HepG2 (cell line): ENCODE results near the gene COASY. TPM values are rescaled to one million over a fixed set of nuclear protein-coding genes. Genes with fewer than 3 reads are reported as not detected.

Experiments
- BCL3 ChIP-seq: sonication (generic); formaldehyde crosslinking; IDR thresholded peaks from 2 replicates; pipeline ENCODE4 v1.5.1; 2020; ENCODE audit warnings: mild to moderate bottlenecking, missing genetic modification reagents, moderate library complexity
- CEBPB ChIP-seq: IDR thresholded peaks from 2 replicates; pipeline ENCODE4 v1.6.1; 2011; ENCODE audit warnings: low read depth, low read length, improper control_type of control experiment, borderline replicate concordance
- CSRNP2 ChIP-seq: sonication (generic); formaldehyde crosslinking; conservative IDR thresholded peaks from 2 replicates; pipeline ENCODE4 v1.8.0; 2022; ENCODE audit warnings: low read depth, missing genetic modification reagents
- EP300 ChIP-seq, 3 experiments: sonication (generic) in 1 of 3; formaldehyde crosslinking in 1 of 3; IDR thresholded peaks; 2 replicates each; pipeline versions ENCODE4 v1.5.1 to v1.6.1; 2011 to 2020; ENCODE audit warnings: low read depth in 2 of 3, low read length in 2 of 3, borderline replicate concordance in 1 of 3, improper control_type of control experiment in 1 of 3, mild to moderate bottlenecking in 1 of 3, missing genetic modification reagents in 1 of 3, moderate library complexity in 1 of 3
- FLYWCH1 ChIP-seq: sonication (generic); formaldehyde crosslinking; IDR thresholded peaks from 2 replicates; pipeline ENCODE4 v1.8.1; 2023; ENCODE audit warnings: mild to moderate bottlenecking, missing genetic modification reagents
- GABPB1 ChIP-seq: IDR thresholded peaks from 2 replicates; pipeline ENCODE4 v1.6.1; 2016; ENCODE audit warnings: mild to moderate bottlenecking, missing genetic modification reagents, moderate library complexity, missing compliant biosample characterization
- HDAC2 ChIP-seq: sonication (generic); formaldehyde crosslinking; IDR thresholded peaks from 2 replicates; pipeline ENCODE4 v1.4.0; 2020; ENCODE audit warnings: missing genetic modification reagents
- ISX ChIP-seq: sonication (generic); formaldehyde crosslinking; conservative IDR thresholded peaks from 2 replicates; pipeline ENCODE4 v1.5.0; 2020; ENCODE audit warnings: missing genetic modification reagents
- NPAS2 ChIP-seq: sonication (generic); formaldehyde crosslinking; IDR thresholded peaks from 2 replicates; pipeline ENCODE4 v1.8.0; 2022; ENCODE audit warnings: mild to moderate bottlenecking, missing genetic modification reagents, borderline replicate concordance
- NR2F1 ChIP-seq, 2 experiments: fragments of 450-650 bp in 1 of 2; formaldehyde crosslinking in 1 of 2; IDR thresholded peaks; 2 replicates each; pipeline versions ENCODE4 v1.5.0 to v1.6.1; 2016 to 2020; ENCODE audit warnings: mild to moderate bottlenecking in 1 of 2, missing compliant biosample characterization in 1 of 2, missing genetic modification reagents in 1 of 2, moderate library complexity in 1 of 2
- PHF8 ChIP-seq: sonication (generic); formaldehyde crosslinking; IDR thresholded peaks from 2 replicates; pipeline ENCODE4 v1.5.0; 2020; ENCODE audit warnings: missing genetic modification reagents
- ZFP36L1 ChIP-seq: sonication (generic); formaldehyde crosslinking; IDR thresholded peaks from 2 replicates; pipeline ENCODE4 v1.8.0; 2022; ENCODE audit warnings: mild to moderate bottlenecking, missing genetic modification reagents, moderate library complexity
- ZFP82 ChIP-seq: sonication (generic); formaldehyde crosslinking; IDR thresholded peaks from 2 replicates; pipeline ENCODE4 v1.5.1; 2020; ENCODE audit warnings: mild to moderate bottlenecking, missing genetic modification reagents, borderline replicate concordance
- ZNF138 ChIP-seq: sonication (generic); formaldehyde crosslinking; IDR thresholded peaks from 2 replicates; pipeline ENCODE4 v1.5.0; 2020; ENCODE audit warnings: mild to moderate bottlenecking, low read depth, missing genetic modification reagents
- ZNF326 ChIP-seq: sonication (generic); formaldehyde crosslinking; IDR thresholded peaks from 2 replicates; pipeline ENCODE4 v1.4.0; 2020; ENCODE audit warnings: missing genetic modification reagents, borderline replicate concordance
- ZNF460 ChIP-seq: sonication (generic); formaldehyde crosslinking; IDR thresholded peaks from 2 replicates; pipeline ENCODE4 v1.5.1; 2020; ENCODE audit warnings: missing genetic modification reagents, mild to moderate bottlenecking, borderline replicate concordance
- ZNF589 ChIP-seq: sonication (generic); formaldehyde crosslinking; conservative IDR thresholded peaks from 2 replicates; pipeline ENCODE4 v1.8.0; 2022; ENCODE audit warnings: mild to moderate bottlenecking, moderate library complexity, missing genetic modification reagents
- ZNF776 ChIP-seq: sonication (generic); formaldehyde crosslinking; IDR thresholded peaks from 2 replicates; pipeline ENCODE4 v1.4.0; 2020; ENCODE audit warnings: mild to moderate bottlenecking, missing genetic modification reagents
- ZNF879 ChIP-seq: sonication (generic); formaldehyde crosslinking; IDR thresholded peaks from 2 replicates; pipeline ENCODE4 v1.8.1; 2023; ENCODE audit warnings: missing genetic modification reagents
- polyA plus RNA-seq, 8 experiments: library from polyadenylated mRNA; depleted of rRNA in 3 of 8; stranded (reverse) in 7 of 8; unstranded in 1 of 8; fragments of >200 nt; fragmentation: Illumina TruSeq in 4 of 8; extraction: Trizol in 4 of 8; gene quantifications; 2 replicates each; pipeline versions ENCODE4 v1.2.1 to v1.2.3, GENCODE V29; 2011 to 2016; ENCODE audit warnings: low read depth in 4 of 8, missing spikeins in 1 of 8, mixed read lengths in 1 of 8; ENCODE audit not compliant: insufficient read depth in 1 of 8
- total RNA-seq, 5 experiments: library from RNA; depleted of rRNA; stranded (reverse); fragments of >200 nt; fragmentation: Illumina TruSeq; extraction: Trizol; gene quantifications; 2 replicates each; pipeline ENCODE4 v1.2.3, GENCODE V29; 2016; ENCODE audit warnings: low read depth in 1 of 5
- TF ChIP-seq, protein P1 (sequence below): sonication (generic); formaldehyde crosslinking; IDR thresholded peaks from 2 replicates; pipeline ENCODE4 v1.4.0; 2020; ENCODE audit warnings: low read depth, mild to moderate bottlenecking, missing genetic modification reagents

The COASY gene
- total and polyA plus RNA-seq, 2 of the 13 experiments (the other 11 are each of a cell fraction or from before 2014, with no cell fraction given): 90.7 to 125 TPM

- TF ChIP-seq ZNF589 (CRISPR knock-in tag): peak; percentile 21; the same call in 1 of the 2 replicates
- TF ChIP-seq ZNF460 (CRISPR knock-in tag): no peak
- TF ChIP-seq NR2F1 (CRISPR knock-in tag; IDR thresholded peaks at IDR 0.05): 0 out of 4 replicates have a peak, but pooled peaks of 1 of the 2 experiments have one; percentile 11
- TF ChIP-seq ZNF776 (CRISPR knock-in tag): peak; percentile 95; the same call in 1 of the 2 replicates
- no peak for TF ChIP-seq ZNF326 (CRISPR knock-in tag)
- TF ChIP-seq BCL3 (CRISPR knock-in tag): peak; percentile 97
- TF ChIP-seq FLYWCH1: no peak
- TF ChIP-seq CSRNP2 (CRISPR knock-in tag): no peak
- no peak for TF ChIP-seq CEBPB
- TF ChIP-seq HDAC2: peak; percentile 69
- peak; percentile 90 for TF ChIP-seq GABPB1 (CRISPR knock-in tag)
- TF ChIP-seq ISX (CRISPR knock-in tag): 0 out of 2 replicates have a peak, but pooled peaks have one; percentile 66
- peak; percentile 99 for TF ChIP-seq PHF8 (CRISPR knock-in tag)
- no peak for TF ChIP-seq ZNF879 (CRISPR knock-in tag)
- no peak for TF ChIP-seq ZFP36L1 (CRISPR knock-in tag)
- TF ChIP-seq ZNF138 (CRISPR knock-in tag): 0 out of 2 replicates have a peak, but pooled peaks have one; percentile 77
- no peak for TF ChIP-seq NPAS2 (CRISPR knock-in tag)
- no peak for TF ChIP-seq EP300 (IDR thresholded peaks at IDR 0.05; ENCODE audit: low read depth in 2 of 2, low read length in 2 of 2)
- no peak for TF ChIP-seq EP300 (CRISPR knock-in tag; IDR thresholded peaks at IDR 0.05; ENCODE audit: borderline replicate concordance)
- TF ChIP-seq, protein P1, sequence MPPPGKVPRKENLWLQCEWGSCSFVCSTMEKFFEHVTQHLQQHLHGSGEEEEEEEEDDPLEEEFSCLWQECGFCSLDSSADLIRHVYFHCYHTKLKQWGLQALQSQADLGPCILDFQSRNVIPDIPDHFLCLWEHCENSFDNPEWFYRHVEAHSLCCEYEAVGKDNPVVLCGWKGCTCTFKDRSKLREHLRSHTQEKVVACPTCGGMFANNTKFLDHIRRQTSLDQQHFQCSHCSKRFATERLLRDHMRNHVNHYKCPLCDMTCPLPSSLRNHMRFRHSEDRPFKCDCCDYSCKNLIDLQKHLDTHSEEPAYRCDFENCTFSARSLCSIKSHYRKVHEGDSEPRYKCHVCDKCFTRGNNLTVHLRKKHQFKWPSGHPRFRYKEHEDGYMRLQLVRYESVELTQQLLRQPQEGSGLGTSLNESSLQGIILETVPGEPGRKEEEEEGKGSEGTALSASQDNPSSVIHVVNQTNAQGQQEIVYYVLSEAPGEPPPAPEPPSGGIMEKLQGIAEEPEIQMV (CRISPR knock-in tag): 0 out of 2 replicates have a peak, but pooled peaks have one; percentile 9
- no peak for TF ChIP-seq ZFP82 (CRISPR knock-in tag)
These were observed 47.4 kb downstream of the COASY start, which contains the start of the genes RETREG3 and TUBG1 (continued) for GRCh38 chr17:42609182-42609813.
